Activated T-cell treated with anti-CD3 and anti-CD28 coated beads, Interleukin-2, amount 50 U/mL, for 48 hours (primary cell): ENCODE data around the gene DUSP9.
A peak's percentile ranks its signal among the peaks of the same experiment; 100 is the strongest.
"Not testable (repeated sequence)": the region's sequence is repeated elsewhere in the genome, so short reads cannot be mapped to it uniquely, and the experiment has no call there.

ENCODE experiments used
- DNase-seq, 2 experiments: peaks; one replicate each; pipeline ENCODE4 v3.0.0-alpha.2; 2020

DUSP9 gene

GRCh38 chrX:153646620-153647373, at the start of gene DUSP9:
DUSP9 (plus strand) TSS chrX:153647203; CDS start chrX:153647954, 751 bp downstream.
- peak; percentile 22 to 36 for DNase-seq

GRCh38 chrX:153598541-153599191, 48.3 kb upstream of the DUSP9 start, which contains the start of gene CCNQ:
CCNQ (minus strand) TSS chrX:153599139; CDS start chrX:153599073, 66 bp downstream.
- peak; percentile 40 to 56 for DNase-seq

- peak; percentile 85 to 89 for DNase-seq
These were observed 47.6 kb upstream of the DUSP9 start for GRCh38 chrX:153599192-153600031.

DNA sequence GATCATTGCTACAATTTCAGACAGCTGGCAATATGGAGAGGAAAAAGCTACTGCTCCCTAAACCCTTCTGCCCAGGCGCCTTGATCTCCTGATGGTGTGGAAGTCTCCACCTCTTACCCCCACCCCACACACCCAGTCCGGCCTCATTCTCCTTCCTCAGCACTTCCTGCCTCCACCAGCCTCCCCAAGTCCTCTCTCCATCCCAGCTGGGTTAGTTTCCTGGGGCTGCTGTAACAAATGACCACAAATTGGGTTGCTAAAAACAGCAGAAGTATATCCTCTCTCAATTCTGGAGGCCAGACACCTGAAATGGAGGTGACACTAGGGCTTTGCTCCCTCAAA, 47.0 kb upstream of the DUSP9 start:
- DNase-seq, result peak in 1 of 2 experiments; percentile 32

- DNase-seq, result no peak
These were observed 46.1 kb upstream of the DUSP9 start for GRCh38 chrX:153600921-153601320.

DNA sequence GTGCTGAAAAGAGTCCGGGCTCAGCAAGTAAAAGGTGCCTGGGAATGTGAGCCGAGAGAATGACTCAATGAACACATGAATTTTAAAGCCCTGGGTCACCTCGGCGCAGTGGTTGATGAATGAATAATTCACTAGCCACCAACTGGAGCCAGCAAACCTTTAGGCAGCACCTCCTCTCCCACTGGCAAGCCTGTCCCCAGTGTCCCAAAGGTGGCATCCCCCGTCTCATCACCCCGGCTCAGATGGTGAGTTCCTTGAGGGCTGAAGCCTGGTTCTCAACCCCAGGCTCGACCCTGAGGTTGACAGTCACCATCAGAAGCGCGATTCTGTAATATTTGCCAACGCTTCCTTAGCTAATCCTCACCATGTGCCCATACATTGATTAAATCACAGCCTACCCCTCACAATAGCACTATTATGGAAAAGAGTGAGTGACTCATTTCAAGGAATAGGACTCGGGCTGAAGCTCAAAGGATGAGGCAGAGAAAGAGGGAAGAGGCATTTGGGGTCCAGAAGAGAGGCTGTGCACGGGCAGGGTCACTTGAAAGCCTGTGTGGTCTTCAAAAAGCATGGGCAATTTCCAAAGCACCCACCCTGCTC, 45.4 kb upstream of the DUSP9 start:
- DNase-seq, result no peak

DNA sequence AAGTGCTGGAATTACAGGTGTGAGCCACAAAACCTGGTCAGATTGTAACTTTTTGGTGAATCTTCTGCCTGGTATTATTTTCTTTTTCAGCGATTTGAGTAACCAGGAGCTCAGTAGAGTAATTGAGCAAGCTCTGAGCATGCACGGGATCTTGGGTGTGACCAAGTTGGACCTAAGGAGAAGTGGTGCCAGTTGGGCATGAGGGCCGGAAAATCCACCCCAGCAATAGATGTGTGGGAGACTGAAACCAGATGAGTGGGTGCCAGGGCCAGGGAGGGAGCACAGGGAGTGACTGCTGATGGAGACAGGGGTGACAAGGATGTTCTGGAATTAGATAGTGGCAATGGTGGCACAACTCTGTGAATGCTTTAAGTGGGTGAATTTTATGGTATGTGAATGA, 44.4 kb upstream of the DUSP9 start:
- no peak for DNase-seq

- DNase-seq, result no peak
These were observed 43.8 kb upstream of the DUSP9 start for GRCh38 chrX:153603131-153603656.

GRCh38 chrX:153604666-153605380, 42.2 kb upstream of the DUSP9 start:
- DNase-seq, result not testable (repeated sequence)

GRCh38 chrX:153606503-153606902, 40.5 kb upstream of the DUSP9 start:
- DNase-seq, result no peak

DNA sequence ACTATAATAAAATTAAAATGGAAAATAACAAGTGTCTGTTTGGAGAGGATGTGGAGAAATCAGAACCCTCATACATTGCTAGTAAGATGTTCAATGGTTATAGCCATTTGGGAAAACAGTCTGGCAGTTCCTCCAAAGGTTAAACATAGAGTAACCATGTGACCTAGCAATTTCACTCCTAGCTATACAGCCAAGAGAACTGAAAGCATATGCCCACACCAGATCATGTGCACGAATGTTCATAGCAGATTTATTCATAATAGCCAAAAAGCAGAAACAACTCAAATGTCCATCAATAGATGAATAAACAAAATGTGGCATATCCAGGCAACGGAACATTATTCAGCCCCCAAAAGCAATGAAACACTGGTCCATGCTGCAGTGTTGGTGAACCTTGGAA, 38.6 kb upstream of the DUSP9 start:
- DNase-seq, result no peak

GRCh38 chrX:153608806-153609205, 38.2 kb upstream of the DUSP9 start:
- no peak for DNase-seq

DNA sequence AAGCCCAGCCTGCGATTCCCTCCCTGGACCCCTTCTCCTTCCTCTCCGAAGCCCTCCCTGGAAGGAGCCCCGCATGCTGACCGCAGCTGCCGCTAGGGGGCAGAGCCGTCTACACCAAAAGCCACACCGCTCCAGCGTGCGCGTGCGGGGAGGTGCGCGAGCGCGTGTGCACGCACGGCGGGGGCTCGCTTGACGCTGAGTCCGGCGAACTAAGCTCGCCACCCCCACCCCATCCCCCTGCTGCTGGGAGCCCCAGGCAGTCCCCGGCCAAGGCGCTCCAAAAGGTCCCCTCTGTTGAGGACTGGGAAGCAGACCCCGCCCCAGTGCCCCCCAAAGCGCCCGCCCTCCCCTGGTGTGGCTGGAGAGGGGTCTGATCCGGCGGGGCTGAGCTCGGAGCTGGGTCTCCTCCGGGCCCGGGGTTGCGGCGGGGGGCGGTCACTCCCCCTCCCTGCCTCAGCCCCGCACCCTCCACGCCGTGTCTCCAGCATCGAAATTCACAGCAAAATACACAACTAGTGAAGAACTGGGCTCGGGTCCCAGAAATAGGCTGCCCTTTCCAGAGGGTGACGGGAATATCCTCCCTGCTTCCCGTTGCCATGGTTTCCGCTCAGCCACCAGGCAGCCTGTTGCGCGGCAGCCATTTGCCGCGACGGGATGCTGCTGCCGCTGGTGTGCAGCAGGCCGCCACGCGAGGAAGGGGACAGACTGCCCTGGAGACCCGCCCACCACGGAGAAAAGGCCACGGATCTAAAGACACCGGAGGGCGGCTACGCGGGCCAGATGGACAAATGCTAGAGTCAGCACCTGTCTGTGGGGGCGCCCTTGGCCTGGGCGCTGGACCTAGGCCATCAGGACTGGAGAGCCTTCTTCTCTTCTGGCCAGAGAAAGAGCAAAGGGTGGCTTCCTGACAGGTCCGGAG, 36.8 kb upstream of the DUSP9 start:
- peak; percentile 82 to 84 for DNase-seq

DNA sequence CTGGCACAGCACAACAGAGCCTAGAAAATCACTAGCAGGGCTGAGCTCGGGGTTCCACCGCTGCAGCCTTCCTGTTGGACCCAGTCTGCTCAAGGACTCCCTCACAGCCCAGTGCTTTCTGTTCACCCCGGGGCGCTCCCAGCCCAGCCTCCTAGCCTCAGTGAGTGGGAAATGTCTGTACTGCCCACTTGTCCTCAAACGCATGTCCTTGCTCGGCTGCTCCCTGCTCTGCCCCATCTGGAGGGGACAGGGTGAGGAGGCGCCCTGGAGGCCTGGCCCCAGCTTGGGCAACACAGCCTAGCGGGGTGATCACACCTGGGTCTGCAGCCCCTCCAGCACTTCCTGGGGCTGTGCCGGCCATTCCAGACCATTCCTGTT, 36.2 kb upstream of the DUSP9 start:
- no peak for DNase-seq

DNA sequence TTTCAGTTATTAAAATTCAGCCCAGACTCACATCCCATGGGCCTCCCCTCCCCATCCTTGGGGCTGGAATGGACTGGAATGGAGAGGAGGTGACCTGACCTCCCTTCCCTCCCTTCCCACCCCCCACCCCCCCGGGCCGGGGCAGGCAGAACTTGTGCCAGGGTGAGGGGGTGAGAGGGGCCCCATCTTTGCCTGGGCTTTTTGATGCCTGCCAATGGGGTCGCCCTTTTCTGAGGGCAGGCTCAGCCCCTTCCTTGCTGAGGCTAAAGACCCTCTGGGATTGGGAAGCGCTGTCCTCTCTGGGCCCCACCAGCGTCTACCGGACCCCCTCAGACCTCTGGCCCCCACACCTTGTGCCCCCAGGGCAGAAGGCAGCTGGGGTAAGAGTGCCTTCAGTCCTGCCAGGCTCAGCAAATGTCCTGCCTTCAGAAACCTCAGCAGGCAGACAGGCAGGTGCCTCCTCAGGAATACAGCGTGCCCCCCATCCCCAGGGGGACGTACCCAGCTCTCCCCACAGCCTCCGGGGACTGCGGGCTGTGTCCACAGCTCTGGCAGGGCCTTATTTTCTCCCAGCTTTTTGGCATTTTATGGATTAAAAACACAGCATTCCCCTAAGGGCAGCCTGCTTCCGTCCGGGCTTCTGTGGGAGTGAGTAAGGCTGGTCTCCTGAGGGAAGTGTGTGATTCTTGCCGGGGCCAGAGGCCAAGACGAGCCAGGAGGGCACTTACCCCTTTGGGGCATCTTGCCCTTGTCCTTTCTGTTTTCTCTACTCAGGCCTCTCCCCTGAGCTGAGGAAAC, 35.5 kb upstream of the DUSP9 start:
- no peak for DNase-seq

- DNase-seq, result no peak
These were observed 34.6 kb upstream of the DUSP9 start for GRCh38 chrX:153612413-153612812.

- DNase-seq, result no peak
These were observed 32.2 kb upstream of the DUSP9 start for GRCh38 chrX:153614818-153615217.

- no peak for DNase-seq
These were observed 26.4 kb upstream of the DUSP9 start for GRCh38 chrX:153620576-153620975.

- DNase-seq, result no peak
These were observed 24.9 kb upstream of the DUSP9 start for GRCh38 chrX:153621949-153622598.
